Endometrium (tissue), 2 donors: ENCODE measurements around the gene POC1B.
A peak's percentile ranks its signal among the peaks of the same experiment; 100 is the strongest.

Source experiments
- FAIRE-seq: peaks from 2 replicates; lab custom pipeline; 2012; peaks lifted over from hg19 to GRCh38; lab: Jason Lieb, UNC
- donor health status: control.
- donor health status: control.

The POC1B gene

DNA sequence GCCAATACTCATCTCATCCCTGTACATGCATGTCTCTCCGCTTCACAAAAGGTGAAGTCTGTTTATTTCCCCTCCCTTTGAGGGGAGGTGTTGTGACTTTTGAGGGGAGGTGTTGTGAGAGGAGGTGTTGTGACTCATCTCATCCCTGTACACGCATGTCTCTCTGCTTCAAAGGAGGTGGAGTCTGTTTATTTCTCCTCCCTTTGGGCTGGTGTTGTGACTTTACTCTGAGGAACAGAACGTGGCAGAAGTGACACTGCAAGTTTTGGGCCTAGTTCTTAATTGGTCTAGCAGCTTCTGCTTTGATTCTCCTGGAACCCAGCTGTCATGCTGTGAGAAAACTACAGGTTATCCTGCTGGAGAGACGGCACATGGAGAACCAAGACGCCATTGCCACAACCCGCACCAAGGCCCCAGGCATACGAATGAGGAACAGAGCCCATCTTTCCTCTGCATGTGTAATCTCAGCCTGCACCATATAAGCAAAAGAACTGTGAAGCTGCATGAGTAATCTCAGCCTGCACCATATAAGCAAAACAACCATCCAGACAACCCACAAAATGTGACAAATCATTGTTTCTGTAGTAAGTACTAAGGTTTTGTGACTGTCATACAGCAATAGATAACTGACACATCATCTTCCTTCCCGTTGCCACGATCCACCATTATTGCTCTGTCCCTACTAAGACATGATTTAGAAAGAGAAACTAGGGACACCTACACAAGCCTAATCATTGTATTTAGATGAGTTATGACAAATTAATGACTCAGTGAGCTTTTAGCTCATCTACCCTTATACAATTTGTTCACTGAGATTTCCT lies 31.2 kb downstream of the POC1B start:
- no peak for FAIRE-seq

GRCh38 chr12:89493670-89494302 lies 32.1 kb downstream of the POC1B start:
- FAIRE-seq = no peak

- no peak for FAIRE-seq
Measured at GRCh38 chr12:89492883-89493282, 33.0 kb downstream of the POC1B start.

GRCh38 chr12:89490922-89491321 lies 34.9 kb downstream of the POC1B start:
- FAIRE-seq = no peak

- no peak for FAIRE-seq
Measured at GRCh38 chr12:89486264-89486663, 39.6 kb downstream of the POC1B start.

DNA sequence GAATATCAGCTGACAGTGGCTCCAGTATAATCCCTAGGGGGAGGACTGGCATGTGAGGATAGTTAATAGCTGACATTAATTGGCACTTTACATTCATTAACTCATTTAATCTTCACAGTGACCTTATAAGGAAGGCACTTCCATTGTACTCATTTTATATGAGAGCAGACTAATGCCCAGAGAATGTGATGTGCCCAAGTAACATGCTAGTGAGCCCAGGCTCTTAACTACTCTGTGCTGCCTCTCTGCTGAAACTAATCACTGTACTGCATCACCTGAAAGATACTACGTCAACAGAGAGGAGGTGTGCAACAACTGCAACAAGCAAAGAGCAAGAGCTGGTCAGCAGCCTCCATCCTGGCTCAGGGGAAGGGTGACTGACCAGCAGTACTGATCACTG lies 41.4 kb downstream of the POC1B start:
- no peak for FAIRE-seq

DNA sequence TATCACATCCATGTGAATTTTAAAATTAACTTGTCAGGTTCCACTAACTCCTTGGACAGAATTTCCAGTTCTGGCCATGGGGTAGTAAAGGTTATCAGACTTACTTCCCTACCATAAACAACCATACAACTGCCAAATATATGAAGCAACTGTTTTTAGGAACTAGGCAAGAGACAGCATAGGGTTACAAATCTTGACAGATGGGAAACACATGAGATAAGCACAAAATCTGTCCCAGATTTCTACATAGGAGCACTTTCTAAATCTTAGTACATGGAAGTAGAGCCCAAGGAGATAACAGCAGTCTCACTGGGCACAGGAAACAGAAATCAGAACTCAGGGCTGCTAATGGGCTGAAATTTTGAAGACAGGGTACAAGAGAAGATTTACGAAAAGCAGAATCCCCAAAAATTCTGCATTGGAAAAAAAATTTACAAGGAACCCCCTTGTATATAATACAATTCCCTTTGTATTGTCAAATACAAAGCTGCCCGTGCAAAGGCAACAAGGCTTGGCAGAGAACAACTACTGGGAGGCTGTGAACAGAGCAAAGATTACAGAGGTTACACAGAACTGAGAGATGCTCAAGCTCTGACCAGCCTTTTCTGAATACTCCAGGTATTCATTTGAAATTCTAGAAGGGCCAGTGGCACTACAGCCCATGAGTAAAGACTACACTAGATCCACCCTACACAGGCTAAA lies 44.5 kb downstream of the POC1B start:
- no peak for FAIRE-seq

DNA sequence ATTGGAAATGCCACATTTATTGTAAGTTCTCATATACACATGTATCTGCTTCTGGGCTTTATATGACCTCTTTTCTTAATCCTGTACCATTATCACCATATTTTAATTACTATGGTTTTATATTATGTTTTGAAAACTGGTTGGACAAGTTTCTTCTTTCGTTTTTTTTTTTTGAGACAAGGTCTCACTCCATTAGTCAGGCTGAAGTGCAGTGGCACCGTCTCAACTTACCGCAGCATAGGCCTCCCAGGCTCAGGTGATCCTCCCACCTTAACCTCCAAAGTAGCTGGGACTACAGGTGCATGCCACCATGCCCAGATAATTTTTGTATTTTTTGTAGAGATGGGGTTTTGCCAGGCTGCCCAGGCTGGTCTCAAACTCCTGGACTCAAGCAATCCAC lies 45.9 kb downstream of the POC1B start:
- FAIRE-seq = no peak

GRCh38 chr12:89477633-89478279 lies 48.1 kb downstream of the POC1B start:
- FAIRE-seq = no peak

DNA sequence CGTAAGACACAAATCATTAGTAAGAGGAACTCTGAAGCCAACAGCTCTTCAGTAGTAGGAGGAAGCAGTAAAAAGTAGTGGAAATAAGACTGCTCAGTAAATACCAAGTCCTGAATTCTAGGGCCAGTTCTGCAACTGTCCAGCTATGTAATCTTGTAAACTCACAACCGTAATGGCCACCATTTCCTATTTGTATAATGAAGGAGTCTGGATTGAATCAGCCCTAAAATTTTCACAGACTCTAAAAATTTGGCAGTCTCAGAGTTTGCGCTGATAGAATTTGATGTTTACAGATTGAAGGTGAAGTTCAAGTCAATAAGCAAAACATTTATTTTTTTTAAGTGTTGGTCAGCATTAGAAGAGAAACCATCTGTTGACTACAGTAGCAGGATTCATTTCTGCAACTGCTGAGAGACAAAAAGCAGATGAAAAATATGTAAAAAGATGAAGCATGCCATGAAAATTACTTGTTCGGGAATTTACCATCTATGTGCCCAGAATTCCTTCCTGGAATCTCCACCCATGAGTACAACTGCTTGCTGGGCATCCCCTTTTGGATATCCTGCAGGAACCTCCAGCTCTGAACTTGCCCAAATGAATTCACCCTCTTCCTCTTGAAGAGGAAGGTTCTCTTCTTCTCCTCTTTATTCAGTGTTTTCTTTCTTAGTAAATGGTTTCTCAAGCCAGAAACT lies 48.8 kb downstream of the POC1B start:
- peak; percentile 95 for FAIRE-seq

DNA sequence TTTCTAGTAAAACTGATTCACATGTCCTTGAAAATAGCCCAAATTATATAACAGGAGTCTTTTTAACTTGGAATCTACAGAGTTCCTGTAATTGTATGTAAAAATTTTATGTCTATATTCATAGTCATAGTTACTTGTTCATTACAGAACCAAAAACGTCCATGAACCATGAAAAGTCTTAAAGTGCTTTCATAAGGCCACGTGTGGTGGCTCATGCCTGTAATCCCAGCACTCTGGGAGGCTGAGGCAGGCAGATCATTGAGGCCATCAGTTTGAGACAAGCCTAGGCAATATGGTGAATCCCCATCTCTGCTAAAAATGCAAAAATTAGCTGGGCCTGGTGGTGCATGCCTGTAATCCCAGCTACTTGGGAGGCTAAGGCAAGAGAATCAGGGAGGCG lies 49.6 kb downstream of the POC1B start:
- no peak for FAIRE-seq

DNA sequence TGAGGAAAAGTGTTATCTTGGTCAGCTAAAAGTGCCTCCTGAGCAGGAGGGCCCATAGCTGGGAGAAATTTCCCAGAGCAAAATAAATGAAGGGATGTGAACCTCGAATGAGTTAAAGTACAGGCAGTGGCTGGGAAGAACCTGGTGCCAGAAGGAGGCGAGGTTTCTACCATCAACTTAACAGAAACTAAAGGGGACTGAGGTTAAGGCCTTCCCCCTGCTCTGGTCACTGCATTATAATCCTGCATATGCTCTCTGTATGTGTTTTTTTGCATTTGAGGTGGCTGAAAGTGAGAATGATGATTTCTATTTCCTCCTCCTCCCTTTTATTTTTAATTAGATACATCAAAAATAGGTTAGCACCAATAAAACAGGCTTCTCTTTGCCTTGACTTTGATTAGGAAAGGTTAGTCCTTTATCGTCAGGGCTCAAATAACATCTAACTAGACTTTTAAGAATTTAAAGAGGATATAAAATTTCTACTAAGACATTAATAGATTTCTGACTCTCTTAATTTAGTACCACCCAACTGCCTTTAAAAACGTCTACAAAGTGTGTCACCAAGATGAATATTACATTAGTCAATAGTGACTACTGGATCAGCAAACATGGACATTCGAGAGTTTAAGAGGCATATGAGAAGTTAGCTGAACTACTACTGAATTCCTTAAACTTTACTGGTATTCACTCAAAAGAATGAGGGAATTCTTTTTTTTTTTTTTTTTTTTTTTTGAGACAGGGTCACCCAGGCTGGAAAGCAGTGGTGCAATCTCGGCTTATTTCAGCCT lies 50.5 kb downstream of the POC1B start:
- FAIRE-seq = no peak

DNA sequence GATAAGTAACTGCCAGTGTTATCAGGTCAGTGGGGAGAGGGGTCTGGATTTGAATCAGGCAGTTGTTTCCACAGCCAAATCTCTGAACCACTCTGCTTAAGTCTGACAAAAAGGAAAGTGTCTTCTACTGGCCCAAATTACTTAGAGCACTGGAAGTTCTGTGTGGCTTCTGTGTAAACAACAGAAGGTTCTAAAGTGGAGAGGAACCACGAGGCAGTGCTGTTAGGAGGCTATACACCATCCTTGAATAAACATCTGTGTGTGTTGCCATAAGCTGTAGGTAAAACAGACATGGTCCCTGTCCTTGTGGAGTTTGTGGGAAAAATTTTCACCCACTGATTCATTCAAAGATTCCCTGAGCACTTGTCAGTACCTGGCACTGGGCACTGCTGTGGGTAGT lies 51.2 kb downstream of the POC1B start:
- FAIRE-seq = no peak

DNA sequence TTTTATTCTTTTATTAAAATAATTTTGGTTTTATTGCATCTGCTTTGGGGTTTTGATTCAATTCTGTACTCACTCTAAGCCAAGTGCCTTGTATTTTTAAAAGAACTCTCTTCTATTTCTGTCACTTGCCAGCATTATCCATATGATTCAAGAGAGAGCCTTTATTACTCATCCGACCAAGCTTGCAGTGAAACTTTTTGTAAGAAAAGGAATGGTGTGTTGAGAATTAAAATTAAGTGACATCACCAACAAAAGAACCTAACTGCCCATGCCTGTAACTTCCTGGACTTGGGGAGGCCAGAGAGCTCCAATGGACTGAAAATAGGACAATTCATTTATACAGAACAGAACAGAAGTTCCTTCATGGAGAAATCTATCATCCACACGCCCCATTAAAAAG lies 53.3 kb downstream of the POC1B start:
- FAIRE-seq = no peak

DNA sequence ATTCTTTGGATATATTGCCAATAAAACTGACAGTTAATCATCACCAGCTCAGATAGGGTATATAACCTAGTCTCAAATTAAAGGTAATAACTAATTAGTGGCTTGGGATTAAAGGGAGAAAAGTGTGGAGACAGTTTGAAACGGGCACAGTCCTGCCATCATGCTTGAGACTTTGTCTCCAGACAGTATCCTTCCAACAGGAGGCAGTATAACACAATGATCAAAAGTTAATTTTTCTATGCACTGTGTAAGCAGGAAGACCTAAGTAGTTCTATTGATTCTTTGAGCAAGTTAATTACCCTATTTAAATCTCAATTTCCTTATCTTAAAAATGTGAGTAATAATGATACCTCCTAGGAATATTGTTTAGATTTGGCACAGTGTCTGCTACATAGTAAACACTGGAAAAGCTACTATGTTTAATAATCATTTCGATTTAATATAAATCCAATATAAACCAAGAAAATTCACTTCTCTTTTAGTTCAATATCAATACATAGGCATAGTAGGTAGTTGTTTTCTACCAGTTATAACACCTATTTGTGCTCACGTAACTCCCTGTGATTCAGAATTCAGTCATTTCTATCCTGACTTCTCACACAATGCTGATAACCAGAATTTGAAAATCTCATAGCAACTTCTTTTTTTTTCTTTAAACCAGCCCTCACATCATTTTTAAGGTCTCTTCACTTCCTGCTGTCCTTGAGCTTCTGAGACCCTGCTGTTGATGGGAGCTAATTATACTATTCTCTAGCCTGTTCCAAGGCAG lies 54.9 kb downstream of the POC1B start:
- peak; percentile 33 for FAIRE-seq

- no peak for FAIRE-seq
Measured at GRCh38 chr12:89469361-89469760, 56.5 kb downstream of the POC1B start.

GRCh38 chr12:89468648-89469326 lies 57.1 kb downstream of the POC1B start:
- FAIRE-seq = no peak

DNA sequence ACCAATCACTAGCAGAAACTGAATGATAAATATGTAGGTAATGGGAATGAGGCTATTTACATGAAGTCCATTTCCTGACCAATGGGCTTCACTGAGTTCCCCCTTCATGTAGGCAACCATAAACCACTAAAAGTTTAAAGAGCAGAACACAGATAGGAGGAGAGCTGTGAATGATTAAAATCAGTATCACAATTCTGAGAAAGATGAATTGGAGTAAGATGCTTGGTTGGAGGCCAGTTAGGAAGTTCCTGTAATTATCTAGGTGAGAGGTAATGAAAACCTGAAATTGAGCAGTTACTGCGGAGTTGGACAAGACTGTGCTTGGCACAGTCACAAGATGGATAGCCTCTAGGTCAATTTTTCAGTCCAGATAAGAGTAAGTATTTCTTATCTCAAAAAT lies 57.8 kb downstream of the POC1B start:
- FAIRE-seq = no peak

DNA sequence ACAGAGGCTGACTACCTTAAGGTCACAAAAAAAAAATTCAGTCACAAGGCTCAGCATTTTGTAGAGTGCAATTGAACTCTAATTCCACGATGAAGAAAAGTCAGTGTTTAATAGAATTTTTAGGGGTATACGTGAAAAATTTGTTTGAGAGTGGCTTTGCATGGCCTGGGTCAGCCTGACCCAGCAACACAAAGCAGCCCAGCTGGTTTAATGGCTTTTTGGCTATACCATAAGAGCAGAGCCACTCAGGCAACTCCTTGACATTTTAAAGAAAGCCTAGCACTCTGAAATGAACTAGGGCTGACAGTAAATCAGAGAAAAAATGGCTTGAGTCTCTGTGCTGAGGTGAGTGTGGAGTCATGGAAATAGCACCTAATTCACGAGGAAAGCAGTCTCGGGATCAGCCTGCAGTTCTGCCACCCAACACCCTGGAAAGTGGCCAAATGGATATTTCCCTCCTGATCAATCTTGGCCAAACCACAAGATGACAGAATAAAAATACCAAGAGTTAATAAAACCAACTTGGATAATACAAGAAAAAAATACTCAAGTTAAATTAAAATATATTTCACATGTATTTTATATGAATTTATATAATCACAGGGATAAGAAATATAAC lies 60.8 kb downstream of the POC1B start:
- peak; percentile 26 for FAIRE-seq
